Duodenal mucosa (tissue), 2 donors: ENCODE results near the gene CYP2W1.
"Not testable (repeated sequence)": the region's sequence is repeated elsewhere in the genome, so short reads cannot be mapped to it uniquely, and the experiment has no call there.

Source experiments
- H3K27ac ChIP-seq: one replicate; pipeline ENCODE4 v1.7.0; 2013; ENCODE audit warnings: low read depth, low read length
- H3K27me3 ChIP-seq, 2 donors: one replicate each; pipeline ENCODE4 v1.7.0; 2013; ENCODE audit warnings: low read length in 2 of 2, control low read depth in 1 of 2; ENCODE audit not compliant: insufficient read depth in 2 of 2, control insufficient read depth in 1 of 2
- H3K36me3 ChIP-seq, 2 donors: one replicate each; pipeline ENCODE4 v1.7.0; 2013; ENCODE audit warnings: low read length in 2 of 2, control low read depth in 1 of 2; ENCODE audit not compliant: insufficient read depth in 2 of 2, control insufficient read depth in 1 of 2
- H3K4me1 ChIP-seq, 2 donors: one replicate each; pipeline ENCODE4 v1.7.0; 2013; ENCODE audit warnings: low read length in 2 of 2, control low read depth in 1 of 2; ENCODE audit not compliant: insufficient read depth in 2 of 2, control insufficient read depth in 1 of 2
- H3K4me3 ChIP-seq, 2 donors: one replicate each; pipeline ENCODE4 v1.7.0; 2013; ENCODE audit warnings: low read length in 2 of 2, low read depth in 1 of 2
- H3K9ac ChIP-seq, 2 donors: one replicate each; pipeline ENCODE4 v1.7.0; 2013; ENCODE audit warnings: low read length in 2 of 2, low read depth in 1 of 2
- H3K9me3 ChIP-seq, 2 donors: one replicate each; pipeline ENCODE4 v1.7.0; 2013; ENCODE audit warnings: low read length in 2 of 2, control low read depth in 1 of 2; ENCODE audit not compliant: control insufficient read depth in 1 of 2

Gene CYP2W1

GRCh38 chr7:960269-960871 lies 22.6 kb upstream of the CYP2W1 start:
- H3K27ac ChIP-seq: no peak overlapping the region
- no peak overlapping the region for H3K4me3 ChIP-seq
- no peak overlapping the region for H3K9ac ChIP-seq
- no peaks in the 10 kb centered on the region for H3K9me3 ChIP-seq
- peaks cover 0 to 8% of the 10 kb centered on the region in 2 donors for H3K27me3 ChIP-seq
- peaks cover 11 to 20% of the 10 kb centered on the region in 2 donors for H3K4me1 ChIP-seq
- no peaks in the 10 kb centered on the region for H3K36me3 ChIP-seq

GRCh38 chr7:960972-961371 lies 22.0 kb upstream of the CYP2W1 start:
- H3K4me3 ChIP-seq, H3K36me3 ChIP-seq, H3K9me3 ChIP-seq, H3K27me3 ChIP-seq, H3K9ac ChIP-seq, H3K27ac ChIP-seq: not testable (repeated sequence)
- H3K4me1 ChIP-seq: peaks cover 13 to 22% of the 10 kb centered on the region in 2 donors

GRCh38 chr7:961546-962400 lies 21.2 kb upstream of the CYP2W1 start:
- peaks cover 13 to 22% of the 10 kb centered on the region in 2 donors for H3K4me1 ChIP-seq
- no peak overlapping the region for H3K27ac ChIP-seq
- H3K9me3 ChIP-seq: no peaks in the 10 kb centered on the region
- peaks cover 2 to 4% of the 10 kb centered on the region in 2 donors for H3K36me3 ChIP-seq
- H3K4me3 ChIP-seq: no peak overlapping the region
- H3K9ac ChIP-seq: no peak overlapping the region
- peaks cover 0 to 8% of the 10 kb centered on the region in 2 donors for H3K27me3 ChIP-seq

DNA sequence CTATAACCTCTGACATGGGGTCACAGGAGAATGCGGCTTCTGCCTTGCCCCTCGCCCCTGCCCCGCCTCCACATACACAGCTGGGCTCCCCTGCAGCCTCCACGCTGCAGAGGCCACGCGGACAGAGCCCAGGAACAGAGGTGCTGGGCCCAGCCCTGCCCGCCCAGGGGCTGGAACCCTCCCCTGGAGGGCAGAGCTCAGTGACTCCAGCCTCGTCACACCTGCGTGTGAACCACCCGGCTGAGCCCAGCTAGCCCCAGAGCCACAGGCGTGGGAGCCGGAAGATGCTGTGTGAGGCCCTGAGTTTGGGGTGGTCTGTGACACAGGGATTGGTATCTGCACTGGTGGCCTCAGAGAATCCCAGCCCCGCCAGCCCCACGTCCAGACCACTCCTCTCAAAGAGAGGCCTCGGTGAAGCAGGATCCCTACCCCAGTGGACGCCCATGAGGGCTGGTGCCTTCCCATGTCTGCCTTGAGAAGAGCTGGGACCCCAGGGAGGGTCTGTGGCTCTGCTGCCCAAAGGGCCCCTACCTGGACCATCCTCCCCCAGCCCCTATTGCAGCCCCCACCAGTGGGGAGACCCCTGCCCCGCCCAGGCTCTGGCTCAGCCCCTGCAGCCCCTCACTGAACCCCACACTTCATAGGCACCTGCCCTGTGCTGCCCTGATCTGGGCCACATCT lies 20.4 kb upstream of the CYP2W1 start:
- H3K27ac ChIP-seq: no peak overlapping the region
- peaks cover 0 to 8% of the 10 kb centered on the region in 2 donors for H3K27me3 ChIP-seq
- peaks cover 9 to 10% of the 10 kb centered on the region in 2 donors for H3K36me3 ChIP-seq
- H3K4me1 ChIP-seq: peaks cover 13 to 22% of the 10 kb centered on the region in 2 donors
- H3K9me3 ChIP-seq: no peaks in the 10 kb centered on the region
- no peak overlapping the region for H3K4me3 ChIP-seq
- H3K9ac ChIP-seq: no peak overlapping the region

GRCh38 chr7:963236-964078 lies 19.5 kb upstream of the CYP2W1 start:
- no peak overlapping the region for H3K4me3 ChIP-seq
- peaks cover 16 to 20% of the 10 kb centered on the region in 2 donors for H3K36me3 ChIP-seq
- H3K9me3 ChIP-seq: no peaks in the 10 kb centered on the region
- no peak overlapping the region for H3K27ac ChIP-seq
- H3K4me1 ChIP-seq: peaks cover 13 to 22% of the 10 kb centered on the region in 2 donors
- no peak overlapping the region for H3K9ac ChIP-seq
- H3K27me3 ChIP-seq: peaks cover 0 to 8% of the 10 kb centered on the region in 2 donors

- Histone ChIP-seq H3K27me3 (peaks cover 0 to 8% of the 10 kb centered on the region in 2 donors), H3K9me3 (no peaks in the 10 kb centered on the region), H3K4me3 (no peak overlapping the region), H3K4me1 (peaks cover 13 to 22% of the 10 kb centered on the region in 2 donors), H3K36me3 (peaks cover 23 to 31% of the 10 kb centered on the region in 2 donors), H3K27ac (no peak overlapping the region), H3K9ac (no peak overlapping the region)
These were observed 18.4 kb upstream of the CYP2W1 start for GRCh38 chr7:964401-965231.

DNA sequence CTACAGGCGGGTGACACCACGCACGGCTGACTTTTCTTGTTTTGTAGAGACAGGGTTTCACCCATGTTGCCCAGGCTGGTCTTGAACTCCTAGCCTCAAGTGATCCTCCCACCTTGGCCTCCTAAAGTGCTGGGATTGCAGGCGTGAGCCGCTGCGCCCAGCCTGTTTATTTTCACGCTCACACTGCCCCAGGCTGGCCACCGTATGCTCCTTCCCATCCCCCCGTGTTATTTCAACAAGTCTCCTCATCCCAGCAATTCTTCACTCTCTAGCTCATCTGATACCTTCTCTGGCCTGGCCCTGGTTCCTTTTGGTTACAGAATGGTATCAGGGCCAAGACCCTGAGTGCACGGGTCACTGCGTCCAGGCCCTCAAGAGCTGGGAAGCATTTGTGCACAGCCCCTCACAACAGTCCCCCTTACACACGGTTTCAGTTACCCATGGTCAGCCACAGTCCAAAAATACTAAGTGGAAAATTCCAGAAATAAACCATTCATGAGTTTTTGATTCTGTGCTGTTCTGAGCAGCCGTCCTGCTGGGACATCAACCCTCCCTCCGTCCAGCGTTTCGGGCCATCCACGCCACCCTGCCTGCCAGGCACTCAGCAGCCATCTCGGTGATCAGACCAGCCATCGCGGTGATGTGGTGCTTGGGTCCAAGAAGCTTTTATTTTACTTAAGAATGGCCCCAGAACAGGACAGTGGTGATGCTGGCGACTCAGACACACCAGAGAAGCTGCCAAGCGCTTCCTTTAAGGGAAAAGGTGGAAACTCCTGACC lies 16.5 kb upstream of the CYP2W1 start:
- Histone ChIP-seq H3K4me3 (no peak overlapping the region), H3K9ac (no peak overlapping the region), H3K4me1 (peaks cover 13 to 26% of the 10 kb centered on the region in 2 donors), H3K27me3 (peaks cover 0 to 8% of the 10 kb centered on the region in 2 donors), H3K36me3 (peaks cover 23 to 46% of the 10 kb centered on the region in 2 donors), H3K9me3 (no peaks in the 10 kb centered on the region), H3K27ac (no peak overlapping the region)

DNA sequence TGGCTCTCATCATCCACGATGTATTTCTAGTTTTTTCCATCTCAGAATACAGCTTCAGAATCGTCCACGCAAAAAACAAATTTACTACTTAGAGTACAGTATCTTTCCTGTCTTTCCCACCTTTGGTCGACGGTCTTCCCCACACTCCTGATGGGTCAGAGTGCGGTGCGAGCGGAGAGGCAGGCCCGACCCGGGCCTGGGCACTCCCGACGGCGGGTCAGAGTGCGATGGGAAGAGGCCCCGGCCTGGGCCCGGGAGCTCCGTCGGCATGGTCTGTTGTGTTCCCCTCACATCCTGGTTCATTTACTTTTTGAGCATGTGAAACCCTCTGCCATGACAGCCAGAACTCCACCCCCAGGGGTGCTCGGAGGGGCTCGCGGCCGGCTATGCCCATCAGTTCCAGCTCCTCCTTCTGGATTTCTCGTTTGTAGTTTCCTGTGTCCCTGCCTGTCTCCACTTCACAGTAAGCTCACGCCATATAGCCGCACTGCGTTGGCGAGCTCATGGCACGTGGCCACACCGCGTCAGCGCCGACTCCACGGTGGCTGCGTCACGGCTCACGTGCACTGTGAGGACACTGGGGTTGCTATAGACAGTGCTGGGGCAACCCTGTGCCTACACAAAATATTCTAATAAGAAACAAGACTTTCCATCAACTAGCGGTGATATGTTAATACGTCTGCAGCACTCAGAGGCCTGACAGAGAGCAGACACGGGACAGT lies 15.5 kb upstream of the CYP2W1 start:
- peaks cover 20 to 26% of the 10 kb centered on the region in 2 donors for H3K4me1 ChIP-seq
- peaks cover 0 to 8% of the 10 kb centered on the region in 2 donors for H3K27me3 ChIP-seq
- H3K27ac ChIP-seq: no peak overlapping the region
- H3K4me3 ChIP-seq: no peak overlapping the region
- H3K36me3 ChIP-seq: peaks cover 31 to 55% of the 10 kb centered on the region in 2 donors
- H3K9me3 ChIP-seq: no peaks in the 10 kb centered on the region
- no peak overlapping the region for H3K9ac ChIP-seq
